Smooth muscle cell of the brain vasculature (primary cell): ENCODE measurements around the gene ZAR1L.
"Not testable (repeated sequence)": the region's sequence is repeated elsewhere in the genome, so short reads cannot be mapped to it uniquely, and the experiment has no call there.

Experiments used
- DNase-seq: peaks from one replicate; pipeline ENCODE4 v3.0.0-alpha.2; 2012; ENCODE audit warnings: low read depth, low spot score

ZAR1L gene, protein sequence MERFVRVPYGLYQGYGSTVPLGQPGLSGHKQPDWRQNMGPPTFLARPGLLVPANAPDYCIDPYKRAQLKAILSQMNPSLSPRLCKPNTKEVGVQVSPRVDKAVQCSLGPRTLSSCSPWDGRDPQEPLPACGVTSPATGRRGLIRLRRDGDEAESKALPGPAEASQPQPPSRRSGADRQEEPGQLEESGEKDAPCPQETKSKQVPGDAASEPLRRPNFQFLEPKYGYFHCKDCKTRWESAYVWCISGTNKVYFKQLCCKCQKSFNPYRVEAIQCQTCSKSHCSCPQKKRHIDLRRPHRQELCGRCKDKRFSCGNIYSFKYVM

DNA sequence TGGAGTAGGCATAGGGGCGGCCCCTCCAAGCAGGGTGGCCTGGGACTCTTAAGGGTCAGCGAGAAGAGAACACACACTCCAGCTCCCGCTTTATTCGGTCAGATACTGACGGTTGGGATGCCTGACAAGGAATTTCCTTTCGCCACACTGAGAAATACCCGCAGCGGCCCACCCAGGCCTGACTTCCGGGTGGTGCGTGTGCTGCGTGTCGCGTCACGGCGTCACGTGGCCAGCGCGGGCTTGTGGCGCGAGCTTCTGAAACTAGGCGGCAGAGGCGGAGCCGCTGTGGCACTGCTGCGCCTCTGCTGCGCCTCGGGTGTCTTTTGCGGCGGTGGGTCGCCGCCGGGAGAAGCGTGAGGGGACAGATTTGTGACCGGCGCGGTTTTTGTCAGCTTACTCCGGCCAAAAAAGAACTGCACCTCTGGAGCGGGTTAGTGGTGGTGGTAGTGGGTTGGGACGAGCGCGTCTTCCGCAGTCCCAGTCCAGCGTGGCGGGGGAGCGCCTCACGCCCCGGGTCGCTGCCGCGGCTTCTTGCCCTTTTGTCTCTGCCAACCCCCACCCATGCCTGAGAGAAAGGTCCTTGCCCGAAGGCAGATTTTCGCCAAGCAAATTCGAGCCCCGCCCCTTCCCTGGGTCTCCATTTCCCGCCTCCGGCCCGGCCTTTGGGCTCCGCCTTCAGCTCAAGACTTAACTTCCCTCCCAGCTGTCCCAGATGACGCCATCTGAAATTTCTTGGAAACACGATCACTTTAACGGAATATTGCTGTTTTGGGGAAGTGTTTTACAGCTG, at the start of gene ZAR1L, which contains the start of gene BRCA2:
ZAR1L (minus strand) TSS at position 126 of the 790 bp plus-strand sequence. CDS start 3,438 bp downstream, outside the sequence.
BRCA2 (plus strand) TSS at position 271 of the 790 bp plus-strand sequence. CDS start 953 bp downstream, outside the sequence.
- DNase-seq = peak; percentile 63

- DNase-seq = no peak
Measured at GRCh38 chr13:32362574-32362973, 47.4 kb upstream of the ZAR1L start.

- DNase-seq = not testable (repeated sequence)
Measured at GRCh38 chr13:32355935-32356334, 40.8 kb upstream of the ZAR1L start.

GRCh38 chr13:32354040-32354439, 38.9 kb upstream of the ZAR1L start:
- no peak for DNase-seq

- DNase-seq = not testable (repeated sequence)
Measured at GRCh38 chr13:32350839-32351441, 35.8 kb upstream of the ZAR1L start.

GRCh38 chr13:32347651-32348050, 32.5 kb upstream of the ZAR1L start:
- DNase-seq = no peak

GRCh38 chr13:32340914-32341313, 25.8 kb upstream of the ZAR1L start:
- DNase-seq = no peak

- DNase-seq = no peak
Measured at GRCh38 chr13:32334671-32335070, 19.5 kb upstream of the ZAR1L start.

DNA sequence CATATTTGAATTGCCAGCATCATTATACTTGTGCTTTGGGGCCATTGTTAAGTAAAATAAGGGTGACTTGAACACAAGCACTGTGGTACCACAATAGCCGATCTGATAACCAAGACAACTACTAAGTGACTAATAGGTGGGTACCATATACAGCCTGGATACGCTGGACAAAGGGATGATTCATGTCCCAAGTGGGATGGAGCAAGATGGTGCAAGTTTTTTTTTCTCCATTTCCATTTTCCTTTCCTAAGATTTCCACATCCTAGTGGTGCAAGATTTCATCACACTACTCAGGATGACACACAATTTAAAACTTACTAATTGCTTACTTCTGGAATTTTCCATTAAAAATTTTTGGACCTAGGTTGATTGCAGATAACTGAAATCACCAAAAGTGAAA, 15.3 kb upstream of the ZAR1L start:
- no peak for DNase-seq

DNA sequence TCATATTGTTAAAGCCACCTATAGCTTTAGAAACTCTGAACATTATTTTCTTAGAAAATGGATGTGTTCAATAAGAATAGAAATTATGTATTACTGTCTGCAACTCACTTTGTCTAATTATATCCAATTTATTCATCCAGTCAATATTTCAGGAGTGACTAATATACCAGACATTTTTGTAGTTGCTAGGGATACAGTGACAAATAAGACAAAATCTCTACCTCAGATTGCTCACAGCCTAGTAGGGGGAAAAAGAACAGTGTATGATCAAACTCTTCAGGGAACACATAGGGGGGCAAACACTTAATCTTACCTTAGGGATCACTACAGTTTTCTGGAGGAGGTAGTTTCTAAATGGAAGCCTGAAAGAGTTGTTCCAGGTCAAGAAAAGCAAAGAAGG, 8.7 kb upstream of the ZAR1L start:
- DNase-seq = no peak

DNA sequence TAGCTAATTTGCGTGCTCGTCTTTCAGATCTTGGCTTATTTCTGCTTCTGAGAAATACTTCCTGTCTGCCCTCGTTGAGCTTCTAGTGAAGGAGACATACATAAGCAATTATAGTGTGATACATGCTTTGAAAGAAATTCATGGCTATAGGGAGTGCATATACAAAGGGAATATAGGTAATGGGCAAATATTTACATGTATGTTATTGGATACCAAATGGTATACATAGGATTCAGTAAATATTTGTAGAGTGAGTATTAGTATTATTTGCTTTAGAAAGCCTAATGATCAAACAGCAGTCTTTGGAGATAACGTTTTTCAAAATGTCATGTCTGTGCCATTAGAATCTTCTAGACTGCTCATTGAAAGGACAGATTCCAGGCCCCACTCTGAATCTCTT, 5.4 kb upstream of the ZAR1L start:
- no peak for DNase-seq

- DNase-seq = no peak
Measured at GRCh38 chr13:32317716-32318465, 2.7 kb upstream of the ZAR1L start.

DNA sequence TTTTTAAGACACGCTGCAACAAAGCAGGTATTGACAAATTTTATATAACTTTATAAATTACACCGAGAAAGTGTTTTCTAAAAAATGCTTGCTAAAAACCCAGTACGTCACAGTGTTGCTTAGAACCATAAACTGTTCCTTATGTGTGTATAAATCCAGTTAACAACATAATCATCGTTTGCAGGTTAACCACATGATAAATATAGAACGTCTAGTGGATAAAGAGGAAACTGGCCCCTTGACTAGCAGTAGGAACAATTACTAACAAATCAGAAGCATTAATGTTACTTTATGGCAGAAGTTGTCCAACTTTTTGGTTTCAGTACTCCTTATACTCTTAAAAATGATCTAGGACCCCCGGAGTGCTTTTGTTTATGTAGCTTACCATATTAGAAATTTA, 1.3 kb upstream of the ZAR1L start:
- DNase-seq = no peak

DNA sequence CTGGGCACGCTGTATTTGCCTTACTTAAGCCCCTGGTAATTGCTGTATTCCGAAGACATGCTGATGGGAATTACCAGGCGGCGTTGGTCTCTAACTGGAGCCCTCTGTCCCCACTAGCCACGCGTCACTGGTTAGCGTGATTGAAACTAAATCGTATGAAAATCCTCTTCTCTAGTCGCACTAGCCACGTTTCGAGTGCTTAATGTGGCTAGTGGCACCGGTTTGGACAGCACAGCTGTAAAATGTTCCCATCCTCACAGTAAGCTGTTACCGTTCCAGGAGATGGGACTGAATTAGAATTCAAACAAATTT, 821 bp upstream of the ZAR1L start:
- no peak for DNase-seq

GRCh38 chr13:32314271-32315237, 609 bp downstream of the ZAR1L start:
- DNase-seq = no peak

DNA sequence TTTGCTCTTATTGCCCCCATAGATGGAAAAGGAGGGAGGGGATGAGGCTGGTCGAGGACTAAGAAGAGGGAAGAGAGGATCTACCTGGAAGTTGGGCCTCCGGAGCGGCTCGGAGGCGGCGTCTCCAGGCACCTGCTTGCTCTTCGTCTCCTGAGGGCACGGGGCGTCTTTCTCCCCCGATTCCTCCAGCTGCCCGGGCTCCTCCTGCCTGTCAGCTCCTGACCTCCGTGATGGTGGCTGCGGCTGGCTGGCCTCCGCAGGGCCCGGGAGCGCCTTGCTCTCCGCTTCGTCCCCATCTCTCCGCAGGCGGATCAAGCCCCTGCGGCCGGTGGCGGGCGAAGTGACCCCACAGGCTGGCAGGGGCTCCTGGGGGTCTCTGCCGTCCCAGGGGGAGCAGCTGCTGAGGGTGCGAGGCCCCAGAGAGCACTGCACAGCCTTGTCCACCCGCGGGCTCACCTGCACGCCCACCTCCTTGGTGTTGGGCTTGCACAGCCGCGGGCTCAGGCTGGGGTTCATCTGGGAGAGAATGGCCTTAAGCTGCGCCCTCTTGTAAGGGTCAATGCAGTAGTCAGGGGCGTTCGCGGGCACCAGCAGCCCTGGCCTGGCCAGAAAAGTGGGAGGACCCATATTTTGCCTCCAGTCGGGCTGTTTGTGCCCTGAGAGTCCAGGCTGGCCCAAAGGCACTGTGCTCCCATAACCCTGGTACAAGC, 3.8 kb downstream of the ZAR1L start:
- no peak for DNase-seq

GRCh38 chr13:32310134-32310706, 4.9 kb downstream of the ZAR1L start:
- DNase-seq = no peak

DNA sequence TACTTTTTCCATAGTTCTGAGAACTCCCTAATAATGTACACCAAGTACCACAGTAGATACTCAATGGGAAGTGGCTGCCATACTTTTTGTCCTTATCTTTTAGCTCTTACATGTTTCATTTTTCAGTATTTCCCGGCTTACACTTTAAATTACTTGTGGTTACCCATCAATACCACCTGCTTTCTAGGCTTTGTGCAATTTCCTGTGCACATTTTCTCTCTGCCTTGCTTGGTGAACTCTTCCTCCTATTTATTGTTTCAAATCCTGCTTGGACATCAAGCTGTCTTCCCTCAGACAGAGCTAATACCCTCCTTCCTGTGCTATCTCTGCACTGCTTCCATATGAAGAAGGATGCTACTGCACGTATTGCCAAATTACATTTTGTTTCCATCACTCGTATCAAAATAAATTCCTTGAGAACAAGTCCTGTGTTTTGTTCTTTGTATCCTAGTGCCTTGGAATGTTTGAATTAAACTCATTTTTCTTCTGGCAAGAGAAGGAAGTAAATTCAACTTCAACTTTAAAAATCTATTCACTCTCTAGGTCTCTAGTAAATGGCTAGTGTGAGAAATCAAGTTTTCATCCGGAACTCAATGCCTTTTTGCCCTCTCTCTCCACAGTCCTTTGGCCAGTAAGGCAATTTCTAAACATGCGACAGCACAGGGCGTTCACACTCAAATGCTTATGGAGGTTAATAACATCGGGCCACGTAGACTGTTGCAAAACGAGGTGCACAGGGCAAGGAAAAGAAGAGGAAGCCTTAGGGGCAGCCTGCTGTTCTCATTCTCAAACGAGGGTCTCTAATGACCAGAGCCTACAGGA, 5.6 kb downstream of the ZAR1L start:
- no peak for DNase-seq

- DNase-seq = no peak
Measured at GRCh38 chr13:32305646-32306045, 9.5 kb downstream of the ZAR1L start.
